Ureter (tissue), 1 donor: Measurements from ENCODE around the gene KIZ. TPM values are rescaled to one million over a fixed set of nuclear protein-coding genes. Genes with fewer than 3 reads are reported as not detected.

Source experiments
- DNase-seq: peaks from one replicate; pipeline ENCODE4 v3.0.0-alpha.2; 2020; ENCODE audit warnings: low spot score
- total RNA-seq: library from RNA; stranded (reverse); gene quantifications from one replicate; pipeline ENCODE4 v1.2.4, GENCODE V29; 2023
- donor health status: DM: yes; HTN: yes; CAD: no.

Gene KIZ
- total RNA-seq, 1 donor from 2014 or later = 22.4 TPM

- no peak for DNase-seq
Observed at GRCh38 chr20:21265261-21266190, 139.6 kb downstream of the KIZ start.

- no peak for DNase-seq
Observed at GRCh38 chr20:21266191-21266536, 140.3 kb downstream of the KIZ start.

DNA sequence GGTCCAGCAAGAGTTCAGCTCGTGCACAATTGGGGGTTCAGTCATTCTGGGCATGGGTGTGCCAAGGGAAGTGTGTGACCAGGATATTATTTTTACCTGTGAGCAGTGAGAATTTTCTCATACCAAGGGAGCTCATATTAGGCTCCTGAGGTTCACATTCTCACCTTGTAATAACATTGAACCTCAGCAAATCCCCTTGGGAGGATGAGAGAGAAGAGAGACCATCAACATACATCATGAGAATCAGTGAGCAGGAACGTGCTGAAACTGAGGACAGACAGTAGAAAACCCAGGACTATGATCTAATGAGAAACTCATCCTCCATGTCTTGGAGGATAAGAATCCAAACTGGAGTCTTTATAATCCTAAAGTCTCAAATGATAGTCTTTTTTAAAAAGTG lies 143.9 kb downstream of the KIZ start:
- DNase-seq = no peak

DNA sequence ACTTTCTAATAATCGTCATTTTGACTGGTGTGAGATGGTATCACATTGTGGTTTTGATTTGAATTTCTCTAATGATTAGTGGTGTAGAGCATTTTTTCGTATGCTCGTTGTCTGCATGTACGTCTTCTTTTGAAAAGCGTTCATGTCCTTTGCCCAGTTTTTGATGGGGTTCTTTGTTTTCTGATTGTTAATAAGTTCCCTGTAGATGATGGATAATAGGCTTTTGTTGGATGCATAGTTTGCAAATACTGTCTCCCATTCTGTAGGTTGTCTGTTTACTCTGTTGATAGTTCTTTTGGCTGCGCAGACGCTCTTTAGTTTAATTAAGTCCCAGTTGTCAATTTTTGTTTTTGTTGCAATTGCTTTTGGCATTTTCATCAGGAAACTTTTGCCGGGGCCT lies 144.9 kb downstream of the KIZ start:
- no peak for DNase-seq

DNA sequence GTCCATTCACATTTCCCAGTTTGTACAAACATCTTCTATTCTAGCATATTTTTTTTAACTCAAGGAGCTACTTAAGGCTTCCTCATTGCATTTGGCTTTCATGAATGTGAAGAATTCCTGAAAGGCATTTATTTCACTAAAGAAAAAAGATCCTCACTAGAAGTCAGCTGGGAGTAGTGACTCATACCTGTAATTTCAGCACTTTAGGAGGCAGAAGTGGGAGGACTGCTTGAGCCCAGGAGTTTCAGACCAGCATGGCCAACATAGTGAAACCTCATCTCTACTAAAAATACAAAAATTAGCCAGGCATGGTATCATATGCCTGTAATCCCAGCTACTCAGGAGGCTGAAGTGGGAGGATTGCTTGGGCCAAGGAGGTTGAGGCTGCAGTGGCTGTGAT lies 146.4 kb downstream of the KIZ start:
- DNase-seq = no peak

DNA sequence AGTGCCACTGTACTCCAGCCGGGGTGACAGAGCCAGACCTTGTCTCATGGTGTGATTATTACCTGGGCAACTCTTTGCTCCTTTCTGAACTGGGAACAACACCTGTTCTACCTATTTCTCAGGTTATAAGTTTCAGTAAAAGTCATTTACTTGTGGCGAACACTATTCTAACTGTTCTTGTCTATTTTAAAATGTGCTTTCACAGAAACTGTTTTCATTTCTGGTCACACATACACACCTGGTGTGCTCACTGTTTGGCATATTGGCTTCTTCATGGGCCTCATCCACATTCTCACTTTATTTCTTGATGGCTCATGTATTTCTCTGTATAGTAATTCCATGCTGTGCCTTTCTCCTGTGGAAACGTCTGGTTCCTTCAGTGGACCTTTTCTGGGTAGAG lies 146.8 kb downstream of the KIZ start:
- no peak for DNase-seq

DNA sequence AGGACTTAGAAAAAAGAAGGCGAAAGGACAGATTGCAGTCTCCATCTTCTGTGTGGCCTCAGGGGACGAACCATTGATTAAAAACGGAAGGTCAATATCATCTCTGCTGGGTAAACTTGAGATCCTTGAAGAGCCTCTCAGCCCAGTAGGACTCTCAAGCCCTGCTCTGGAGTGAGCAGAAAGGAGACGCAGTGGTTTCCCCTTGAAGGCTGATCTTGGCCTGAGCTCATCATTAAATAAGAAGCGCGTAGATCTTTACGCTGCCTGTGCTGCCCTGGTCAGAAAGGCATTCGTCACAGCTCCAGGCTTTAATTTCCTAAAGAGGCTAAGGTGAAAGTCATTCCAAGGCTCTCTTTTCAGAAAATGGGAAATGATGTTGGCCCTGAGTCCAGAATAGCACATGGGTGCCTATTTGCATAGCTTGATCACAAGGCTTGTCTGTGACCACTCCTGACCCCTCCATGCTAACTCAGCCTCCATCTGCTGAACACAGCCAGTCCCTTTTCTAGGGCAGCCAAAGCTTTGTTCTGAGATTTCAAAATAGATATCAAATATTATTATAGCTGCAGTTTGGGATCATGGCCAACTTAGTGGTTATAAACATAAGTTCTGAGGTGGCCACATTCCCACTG lies 148.0 kb downstream of the KIZ start:
- no peak for DNase-seq

- DNase-seq = no peak
Observed at GRCh38 chr20:21278829-21279228, 152.9 kb downstream of the KIZ start.

DNA sequence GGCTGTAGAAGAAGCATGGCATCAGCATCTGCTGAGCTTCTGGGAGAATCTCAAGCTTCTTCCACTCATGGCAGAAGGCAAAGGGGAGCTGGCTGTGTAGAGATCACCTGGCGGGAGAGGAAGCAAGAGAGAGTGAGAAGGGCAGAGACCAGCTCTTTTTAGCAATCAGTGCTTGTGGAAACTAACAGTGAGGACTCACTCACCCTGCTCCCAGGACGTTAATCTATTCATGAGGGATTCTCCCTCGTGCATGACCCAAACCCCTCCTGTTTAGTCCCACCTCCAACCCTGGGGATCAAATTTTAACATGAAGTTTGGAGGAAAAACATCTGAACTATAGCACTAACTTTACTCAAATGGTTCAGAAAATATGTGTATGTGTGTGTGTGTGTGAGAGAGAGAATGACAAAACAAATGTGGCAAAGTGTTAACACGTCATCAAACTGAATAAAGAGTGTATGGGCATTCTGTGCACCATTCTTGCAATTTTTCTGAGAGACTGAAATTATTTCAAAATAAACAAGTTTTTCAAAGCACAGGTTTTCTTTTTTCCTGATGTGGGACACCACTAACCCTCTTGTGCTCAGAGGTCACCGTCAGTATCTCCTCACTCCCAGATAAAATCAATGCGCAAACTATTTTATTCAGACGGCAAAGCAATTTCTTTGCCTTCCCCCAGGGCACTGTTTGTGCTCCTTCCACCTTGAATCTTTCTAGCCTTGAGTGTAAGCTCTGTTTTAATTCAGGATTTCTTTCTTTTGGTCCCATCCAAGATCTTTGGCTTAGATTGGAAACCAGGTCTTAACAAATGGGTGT lies 154.0 kb downstream of the KIZ start:
- no peak for DNase-seq

GRCh38 chr20:21280522-21281016 lies 154.7 kb downstream of the KIZ start:
- DNase-seq = no peak

DNA sequence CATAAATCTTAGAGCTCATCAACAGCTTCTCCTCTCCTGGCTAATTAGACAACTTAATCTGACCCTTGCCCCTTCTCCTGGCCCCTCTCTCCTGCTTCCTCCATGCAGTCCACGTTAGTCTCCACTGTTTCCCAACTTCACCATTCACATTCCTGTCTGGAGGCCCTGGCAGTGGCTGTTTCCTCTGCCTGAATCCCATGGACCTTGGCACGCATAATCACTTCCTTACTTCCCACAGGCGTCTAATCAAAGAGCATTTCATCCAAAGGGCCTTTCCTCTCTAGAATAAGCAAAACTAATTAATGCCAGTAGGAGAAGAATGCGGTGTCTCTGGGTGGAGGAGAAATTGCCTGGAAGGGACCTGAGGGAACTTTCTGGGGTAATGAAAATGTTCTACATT lies 160.9 kb downstream of the KIZ start:
- no peak for DNase-seq

DNA sequence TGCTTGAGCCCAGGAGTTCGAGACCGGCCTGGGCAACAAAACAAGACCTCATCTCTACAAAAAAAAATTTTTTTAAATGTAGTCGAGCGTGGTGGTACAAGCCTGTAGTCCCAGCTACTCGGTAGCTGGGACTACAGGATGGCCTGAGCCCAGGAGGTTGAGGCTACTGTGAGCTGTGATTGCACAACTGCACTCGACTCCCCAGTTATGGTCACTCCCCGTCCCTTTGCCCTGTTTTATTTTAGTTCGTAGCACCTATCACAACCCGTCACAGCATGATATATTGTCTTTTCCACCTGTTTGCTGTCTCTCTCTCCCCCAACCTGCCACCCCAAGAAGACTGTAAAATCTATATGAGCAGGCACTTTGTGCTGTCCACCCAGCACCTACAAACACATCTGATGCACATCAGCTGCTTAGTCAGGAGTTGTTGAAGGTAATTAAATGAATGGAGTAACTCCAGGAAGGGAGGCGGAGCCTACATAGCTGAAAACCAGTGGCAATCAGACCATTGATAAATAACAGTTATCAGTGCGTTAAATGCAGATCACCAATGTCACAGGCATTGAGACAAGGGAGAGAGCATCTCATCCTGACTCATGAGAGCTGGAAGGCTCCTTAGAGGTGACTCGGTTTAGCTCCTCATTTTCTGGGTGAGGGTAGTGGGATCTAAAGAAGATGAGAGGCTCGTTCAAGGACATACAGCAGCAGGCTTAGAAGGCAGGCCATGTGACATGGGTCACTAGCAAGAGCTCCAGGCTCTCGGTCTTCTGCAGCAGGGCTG lies 162.9 kb downstream of the KIZ start:
- no peak for DNase-seq

GRCh38 chr20:21289651-21290050 lies 163.8 kb downstream of the KIZ start:
- no peak for DNase-seq

GRCh38 chr20:21291026-21291425 lies 165.1 kb downstream of the KIZ start:
- DNase-seq = no peak

DNA sequence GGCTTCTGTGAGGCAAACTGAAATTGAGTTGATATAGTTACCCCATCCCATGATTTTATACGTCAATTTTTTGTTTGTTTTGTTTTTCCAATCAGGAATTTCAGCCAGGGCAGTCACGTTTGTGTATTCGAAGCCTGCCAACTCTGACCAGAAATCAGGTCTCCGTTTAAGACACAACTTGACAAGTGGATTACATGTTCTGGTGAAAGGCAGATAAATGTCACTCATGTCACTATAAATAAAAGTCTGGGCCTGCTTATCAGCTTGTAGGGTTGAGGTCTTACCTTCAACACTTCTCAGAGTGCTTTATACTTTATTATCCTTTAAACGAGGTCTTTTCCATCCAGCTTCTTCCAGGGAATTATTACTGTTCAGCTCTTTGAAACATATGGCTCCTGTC lies 168.9 kb downstream of the KIZ start:
- DNase-seq = no peak

Other genes starting within 250 kb of the KIZ start
- not detected for gene LINC00237, start 19.7 kb upstream of the KIZ start, total RNA-seq
- 59.0 TPM for gene XRN2, start 177.2 kb downstream of the KIZ start, total RNA-seq